ENCODE measurements around the gene FAM151A.

- TF ChIP-seq FOXM1 (IDR thresholded peaks at IDR 0.05; ENCODE audit: borderline replicate concordance, low read depth), result no peak
- TF ChIP-seq TAF1 (IDR thresholded peaks at IDR 0.05; ENCODE audit: low read depth), result no peak
- TF ChIP-seq USF1 (IDR thresholded peaks at IDR 0.05), result no peak
- no peak for TF ChIP-seq NFIC (IDR thresholded peaks at IDR 0.05)
- no peak for TF ChIP-seq TEAD4 (IDR thresholded peaks at IDR 0.05)
- TF ChIP-seq CREB1 (IDR thresholded peaks at IDR 0.05; ENCODE audit: low read depth), result no peak
- no peak for TF ChIP-seq REST (IDR thresholded peaks at IDR 0.05; ENCODE audit: low read depth)
- TF ChIP-seq EGR1 (IDR thresholded peaks at IDR 0.05), result no peak
- no peak for TF ChIP-seq MAX (IDR thresholded peaks at IDR 0.05)
- no peak for TF ChIP-seq YY1 (IDR thresholded peaks at IDR 0.05; ENCODE audit: low read depth)
Measured at GRCh38 chr1:54640863-54641836, 17.8 kb upstream of the FAM151A start, which contains the start of gene MROH7.
